Neuronal stem cell (in vitro differentiated cells): Measurements from ENCODE around the gene DMRTA2. TPM values are rescaled to one million over a fixed set of nuclear protein-coding genes. Genes with fewer than 3 reads are reported as not detected.

ENCODE experiments used
- DNase-seq: peaks from one replicate; pipeline ENCODE4 v3.0.0-alpha.2; 2013; ENCODE audit warnings: low spot score
- H2AFZ ChIP-seq: one replicate; pipeline ENCODE4 v1.6.1; 2013; ENCODE audit warnings: mild to moderate bottlenecking, low read length, inconsistent platforms
- H2AK5ac ChIP-seq: 2 replicates; pipeline ENCODE4 v1.6.1; 2013; ENCODE audit warnings: low read depth, mild to moderate bottlenecking, inconsistent platforms, low read length, moderate library complexity, mixed read lengths
- H2BK120ac ChIP-seq: 2 replicates; pipeline ENCODE4 v1.6.1; 2013; ENCODE audit warnings: low read depth, mild to moderate bottlenecking, inconsistent platforms, low read length, moderate library complexity, mixed read lengths
- H2BK12ac ChIP-seq: one replicate; pipeline ENCODE4 v1.6.1; 2013; ENCODE audit warnings: low read length, inconsistent platforms
- H2BK15ac ChIP-seq: 2 replicates; pipeline ENCODE4 v1.6.1; 2013; ENCODE audit warnings: mild to moderate bottlenecking, low read length, inconsistent platforms, mixed read lengths
- H2BK5ac ChIP-seq: one replicate; pipeline ENCODE4 v1.6.1; 2013; ENCODE audit warnings: inconsistent platforms, mild to moderate bottlenecking, low read length, moderate library complexity
- H3K14ac ChIP-seq: one replicate; pipeline ENCODE4 v1.6.1; 2013; ENCODE audit warnings: low read length, inconsistent platforms
- H3K18ac ChIP-seq: 2 replicates; pipeline ENCODE4 v1.6.1; 2013; ENCODE audit warnings: low read length, inconsistent platforms
- H3K23ac ChIP-seq: 2 replicates; pipeline ENCODE4 v1.6.1; 2013; ENCODE audit warnings: low read depth, mild to moderate bottlenecking, mixed read lengths, low read length, inconsistent platforms; ENCODE audit not compliant: poor library complexity
- H3K27ac ChIP-seq: replicated peaks from 3 replicates; pipeline ENCODE4 v1.5.1; 2013; ENCODE audit warnings: low read length, inconsistent platforms
- H3K27me3 ChIP-seq, 3 experiments: 2 replicates each; pipeline ENCODE4 v1.6.1; 2013; ENCODE audit warnings: low read length in 3 of 3, mild to moderate bottlenecking in 2 of 3, inconsistent platforms in 1 of 3, low read depth in 1 of 3, mixed read lengths in 1 of 3, moderate library complexity in 1 of 3; ENCODE audit not compliant: control insufficient read depth in 3 of 3, insufficient read depth in 3 of 3
- H3K36me3 ChIP-seq, 2 donors: replicated peaks in 1 of 2; 2 replicates each; pipeline ENCODE4 v1.6.1; 2013; ENCODE audit warnings: low read length in 2 of 2; ENCODE audit not compliant: control insufficient read depth in 2 of 2, insufficient read depth in 2 of 2
- H3K4ac ChIP-seq: 2 replicates; pipeline ENCODE4 v1.6.1; 2013; ENCODE audit warnings: inconsistent platforms, mild to moderate bottlenecking, low read length, moderate library complexity
- H3K4me1 ChIP-seq, 2 donors: 1 replicate in 1 of 2; 2 replicates in 1 of 2; pipeline ENCODE4 v1.6.1; 2013; ENCODE audit warnings: low read length in 2 of 2, low read depth in 1 of 2; ENCODE audit not compliant: control insufficient read depth in 2 of 2, insufficient read depth in 1 of 2
- H3K4me2 ChIP-seq: one replicate; pipeline ENCODE4 v1.6.1; 2013; ENCODE audit warnings: mild to moderate bottlenecking, low read length, inconsistent platforms; ENCODE audit not compliant: insufficient read depth, poor library complexity, severe bottlenecking
- H3K4me3 ChIP-seq, 2 donors: 2 replicates each; pipeline ENCODE4 v1.5.1; 2013; ENCODE audit warnings: low read length in 2 of 2, mild to moderate bottlenecking in 2 of 2, inconsistent platforms in 1 of 2, moderate library complexity in 1 of 2
- H3K79me1 ChIP-seq: one replicate; pipeline ENCODE4 v1.6.1; 2013; ENCODE audit warnings: low read depth, mild to moderate bottlenecking, inconsistent platforms, low read length, moderate library complexity
- H3K9ac ChIP-seq: one replicate; pipeline ENCODE4 v1.6.1; 2013; ENCODE audit warnings: mild to moderate bottlenecking, low read depth, low read length, inconsistent platforms; ENCODE audit not compliant: poor library complexity
- H3K9me3 ChIP-seq, 2 donors: replicated peaks in 1 of 2; 2 replicates each; pipeline versions ENCODE3 to v1.6.1; 2013; ENCODE audit warnings: low read length in 2 of 2, mild to moderate bottlenecking in 2 of 2, inconsistent platforms in 1 of 2, low read depth in 1 of 2, mixed read lengths in 1 of 2, moderate library complexity in 1 of 2; ENCODE audit not compliant: control insufficient read depth in 2 of 2, insufficient read depth in 1 of 2
- H4K8ac ChIP-seq: one replicate; pipeline ENCODE4 v1.6.1; 2013; ENCODE audit warnings: low read depth, mild to moderate bottlenecking, inconsistent platforms, low read length, moderate library complexity
- H4K91ac ChIP-seq: one replicate; pipeline ENCODE4 v1.6.1; 2013; ENCODE audit warnings: low read length, low read depth, mild to moderate bottlenecking, inconsistent platforms; ENCODE audit not compliant: poor library complexity
- WGBS, 2 donors: extraction: QIAGEN DNeasy Blood & Tissue Kit; methylation state at CpG; one replicate each; pipeline ENCODE4 v1.1.7; 2013; ENCODE audit warnings: missing lambda C conversion rate in 2 of 2, mixed read lengths in 1 of 2; ENCODE audit not compliant: insufficient read length in 2 of 2, insufficient replicate concordance in 1 of 2; ENCODE audit errors: extremely low coverage in 2 of 2; 5-methylcytosine and 5-hydroxymethylcytosine counted together
- polyA plus RNA-seq, 2 experiments: library from polyadenylated mRNA; stranded (reverse); fragments of 200-250 nt; gene quantifications; one replicate each; pipeline ENCODE4 v1.2.3, GENCODE V29; 2013

The DMRTA2 gene
- polyA plus RNA-seq (2013, experiment 1 of 2) = 0.17 TPM
- 0.19 TPM for polyA plus RNA-seq (2013, experiment 2 of 2)

GRCh38 chr1:50422946-50423669, at the start of gene DMRTA2:
TSS of gene DMRTA2 (minus strand) at chr1:50423443. CDS start at chr1:50421536, 1,907 bp downstream.
- no peak within 1 kb of the TSS for H2BK120ac ChIP-seq
- peak; percentile 84 for DNase-seq

GRCh38 chr1:50471967-50472366, 48.7 kb upstream of the DMRTA2 start:
- H3K9ac ChIP-seq = no peak overlapping the region
- H2BK15ac ChIP-seq = no peak overlapping the region
- H3K9me3 ChIP-seq = no peaks in the 10 kb centered on the region
- H4K91ac ChIP-seq = no peak overlapping the region
- 100% methylated on average over 1 of the region's 3 CpGs; no CpG with 5 or more reads in 1 of the 2 donors for WGBS, 2 donors
- H3K14ac ChIP-seq = no peak overlapping the region
- no peaks in the 10 kb centered on the region for H3K79me1 ChIP-seq
- no peak overlapping the region for H3K4me2 ChIP-seq
- H3K4me3 ChIP-seq = no peak overlapping the region
- H2BK120ac ChIP-seq = no peak overlapping the region
- H3K23ac ChIP-seq = no peak overlapping the region
- H2BK12ac ChIP-seq = no peak overlapping the region
- H4K8ac ChIP-seq = no peak overlapping the region
- H3K4ac ChIP-seq = no peak overlapping the region
- peaks cover 0 to 13% of the 10 kb centered on the region in 2 donors for H3K4me1 ChIP-seq
- no peak overlapping the region for H3K27ac ChIP-seq
- H2BK5ac ChIP-seq = no peak overlapping the region
- no peak overlapping the region for H2AFZ ChIP-seq
- H2AK5ac ChIP-seq = no peak overlapping the region
- H3K18ac ChIP-seq = no peak overlapping the region
- peaks cover 0 to 23% of the 10 kb centered on the region in 2 donors for H3K36me3 ChIP-seq
- no peaks in the 10 kb centered on the region for H3K27me3 ChIP-seq
- DNase-seq = no peak

More at GRCh38 chr1:50422946-50423669, at the start of gene DMRTA2:
- Histone ChIP-seq H4K8ac (no peak within 1 kb of the TSS), H3K4ac (no peak within 1 kb of the TSS), H3K79me1 (no peaks in the 10 kb centered on the region), H3K4me3 (peak within 1 kb of the TSS; percentile 48 to 75), H3K27me3 (peaks cover 84 to 100% (median 100%) of the 10 kb centered on the region in 3 experiments), H4K91ac (no peak within 1 kb of the TSS), H3K36me3 (no peaks in the 10 kb centered on the region), H3K9me3 (peaks cover 0 to 8% of the 10 kb centered on the region in 2 donors), H3K18ac (peak within 1 kb of the TSS; percentile 74), H3K4me2 (peak within 1 kb of the TSS; percentile 70), H2BK5ac (no peak within 1 kb of the TSS), H3K27ac (no peak within 1 kb of the TSS), H2BK12ac (peak within 1 kb of the TSS; percentile 77), H2AFZ (peak within 1 kb of the TSS; percentile 99), H3K4me1 (peaks cover 3 to 9% of the 10 kb centered on the region in 2 donors), H2BK15ac (peak within 1 kb of the TSS; percentile 56), H3K14ac (no peak within 1 kb of the TSS), H3K23ac (peak within 1 kb of the TSS; percentile 81), H2AK5ac (peak within 1 kb of the TSS; percentile 57), H3K9ac (peak within 1 kb of the TSS; percentile 34)
- WGBS, 2 donors = no CpG with 5 or more reads among the region's 61 CpGs

- no peak overlapping the region for H2AK5ac ChIP-seq
- no peak for DNase-seq
- H2BK12ac ChIP-seq = no peak overlapping the region
- H3K27ac ChIP-seq = no peak overlapping the region
- no peak overlapping the region for H4K8ac ChIP-seq
- no peak overlapping the region for H2BK120ac ChIP-seq
- no peaks in the 10 kb centered on the region for H3K4me1 ChIP-seq
- no peaks in the 10 kb centered on the region for H3K79me1 ChIP-seq
- H2AFZ ChIP-seq = no peak overlapping the region
- no peak overlapping the region for H3K9ac ChIP-seq
- peaks cover 0 to 8% of the 10 kb centered on the region in 2 donors for H3K36me3 ChIP-seq
- H3K4ac ChIP-seq = no peak overlapping the region
- H4K91ac ChIP-seq = no peak overlapping the region
- H3K18ac ChIP-seq = no peak overlapping the region
- no peaks in the 10 kb centered on the region for H3K9me3 ChIP-seq
- WGBS, 2 donors = no CpG with 5 or more reads among the region's 2 CpGs
- no peak overlapping the region for H3K4me2 ChIP-seq
- no peak overlapping the region for H3K23ac ChIP-seq
- no peak overlapping the region for H3K4me3 ChIP-seq
- no peak overlapping the region for H2BK15ac ChIP-seq
- H3K14ac ChIP-seq = no peak overlapping the region
- no peak overlapping the region for H2BK5ac ChIP-seq
- no peaks in the 10 kb centered on the region for H3K27me3 ChIP-seq
Observed at GRCh38 chr1:50462964-50463363, 39.7 kb upstream of the DMRTA2 start.

- no CpG with 5 or more reads among the region's 5 CpGs for WGBS, 2 donors
- Histone ChIP-seq H3K36me3 (peaks cover 0 to 8% of the 10 kb centered on the region in 2 donors), H3K4me3 (no peak overlapping the region), H2BK120ac (no peak overlapping the region), H3K4me1 (no peaks in the 10 kb centered on the region), H2BK15ac (no peak overlapping the region), H3K23ac (no peak overlapping the region), H3K27me3 (no peaks in the 10 kb centered on the region), H2BK12ac (no peak overlapping the region), H2BK5ac (no peak overlapping the region), H2AFZ (no peak overlapping the region), H3K79me1 (no peaks in the 10 kb centered on the region), H3K4me2 (no peak overlapping the region), H3K9me3 (no peaks in the 10 kb centered on the region), H3K18ac (no peak overlapping the region), H3K9ac (no peak overlapping the region), H4K8ac (no peak overlapping the region), H4K91ac (no peak overlapping the region), H3K27ac (no peak overlapping the region), H3K14ac (no peak overlapping the region), H2AK5ac (no peak overlapping the region), H3K4ac (no peak overlapping the region)
- no peak for DNase-seq
Observed at GRCh38 chr1:50458507-50458906, 35.3 kb upstream of the DMRTA2 start.
